CD4-positive, alpha-beta T cell treated with Interleukin-4 for 1 hour (primary cell): ENCODE results near the gene TC2N.
"Not testable (repeated sequence)": the region's sequence is repeated elsewhere in the genome, so short reads cannot be mapped to it uniquely, and the experiment has no call there.

Experiments
- DNase-seq, 2 donors: peaks; one replicate each; pipeline ENCODE4 v3.0.0-alpha.2; 2020 to 2022

The TC2N gene

DNA sequence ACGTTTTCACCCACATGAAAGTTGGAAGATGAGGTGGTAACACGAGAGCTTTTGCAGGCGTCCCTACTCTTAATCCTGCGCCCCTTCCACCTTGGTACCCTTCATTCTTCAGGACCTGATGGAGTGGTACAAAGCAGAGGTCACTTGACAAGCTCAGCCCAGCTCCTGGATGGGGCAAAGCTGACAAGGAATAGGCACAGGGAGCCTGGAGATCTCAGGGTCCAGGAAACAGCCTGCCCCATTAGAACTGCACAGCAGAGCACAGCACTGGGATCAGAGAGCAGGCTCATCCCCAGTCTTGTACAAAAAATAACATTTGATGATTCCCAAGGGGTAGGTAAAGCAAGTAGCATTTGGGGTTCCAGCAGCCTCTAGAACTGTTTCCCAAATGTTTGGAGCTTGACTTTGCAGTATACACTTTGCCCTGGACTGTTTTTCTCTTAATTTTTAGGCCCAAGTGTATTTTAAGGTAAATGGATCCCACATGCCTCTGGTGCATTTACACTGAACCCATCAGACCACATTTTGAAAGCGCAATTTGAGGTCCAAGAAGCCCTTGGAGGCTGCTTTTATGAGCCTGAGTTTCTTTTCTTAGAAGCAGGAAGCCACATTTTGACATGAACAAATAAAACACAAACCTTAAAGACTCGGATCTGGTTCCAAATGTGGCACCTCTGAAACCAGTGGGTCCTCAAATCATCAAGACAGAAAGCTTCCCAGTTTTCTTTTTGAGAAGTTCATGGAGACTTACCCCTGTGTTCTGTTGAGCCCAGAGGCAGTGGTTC is 633 bp downstream of the TC2N start:
- DNase-seq = peak in 1 of 2 donors; percentile 28

DNA sequence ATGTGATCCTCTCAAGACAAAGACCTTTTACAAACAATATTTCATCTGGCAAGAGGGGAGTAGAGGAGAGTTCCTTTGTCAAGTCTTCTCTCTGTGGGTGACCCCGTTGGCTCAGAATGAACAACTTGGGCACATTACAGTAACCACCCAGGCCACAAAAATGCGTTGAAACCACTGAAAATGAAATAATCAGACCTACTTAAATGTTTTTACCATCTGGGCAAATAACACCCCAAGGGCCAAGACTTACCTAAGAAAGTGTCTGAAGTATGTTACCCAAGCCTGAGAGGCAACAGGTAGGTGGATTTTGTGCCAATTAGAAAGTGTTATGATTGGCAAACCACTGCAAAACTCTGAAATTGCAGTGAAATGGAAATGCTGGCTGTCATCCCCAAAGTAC is 1.3 kb downstream of the TC2N start:
- DNase-seq = peak in 1 of 2 donors; percentile 29

DNA sequence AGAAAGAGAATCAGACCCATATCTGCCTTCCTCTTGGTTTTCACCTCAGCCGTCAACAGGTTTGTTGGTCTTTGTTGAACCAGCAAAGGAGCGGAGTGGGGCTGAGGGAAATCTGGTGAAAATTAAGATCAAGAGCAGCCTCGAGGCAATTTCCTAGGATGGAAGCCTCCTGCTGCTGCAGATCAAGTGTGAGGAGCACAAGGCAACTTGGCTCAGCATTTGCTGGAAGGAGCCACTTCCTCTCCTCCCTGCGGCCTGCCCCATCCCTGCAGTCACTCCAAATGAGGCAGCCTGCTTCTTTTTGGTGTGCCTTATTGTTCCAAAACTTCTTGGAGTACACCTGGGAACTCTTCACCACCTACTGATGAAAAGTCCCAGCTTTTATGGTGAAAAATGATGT is 4.9 kb downstream of the TC2N start:
- no peak for DNase-seq

DNA sequence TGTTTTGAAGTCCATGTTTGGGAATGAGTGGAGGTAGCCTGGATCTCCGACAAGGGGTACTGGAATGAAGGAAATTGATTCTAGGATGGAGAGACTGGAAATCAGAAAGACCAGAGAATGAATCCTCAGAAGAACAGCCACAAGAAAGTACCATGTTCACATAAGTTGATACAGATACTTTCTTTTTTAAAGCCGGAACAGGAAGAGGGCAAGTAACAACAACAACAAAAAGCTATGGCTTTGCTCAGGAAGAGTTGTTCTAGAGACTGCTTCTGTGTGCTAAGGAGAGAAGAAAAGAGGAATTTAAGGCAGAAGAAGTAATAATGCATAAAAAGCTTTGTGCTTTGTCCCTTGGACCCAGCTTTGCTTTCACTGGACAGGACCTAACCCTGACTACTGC is 6.2 kb downstream of the TC2N start:
- peak in 1 of 2 donors; percentile 42 for DNase-seq

DNA sequence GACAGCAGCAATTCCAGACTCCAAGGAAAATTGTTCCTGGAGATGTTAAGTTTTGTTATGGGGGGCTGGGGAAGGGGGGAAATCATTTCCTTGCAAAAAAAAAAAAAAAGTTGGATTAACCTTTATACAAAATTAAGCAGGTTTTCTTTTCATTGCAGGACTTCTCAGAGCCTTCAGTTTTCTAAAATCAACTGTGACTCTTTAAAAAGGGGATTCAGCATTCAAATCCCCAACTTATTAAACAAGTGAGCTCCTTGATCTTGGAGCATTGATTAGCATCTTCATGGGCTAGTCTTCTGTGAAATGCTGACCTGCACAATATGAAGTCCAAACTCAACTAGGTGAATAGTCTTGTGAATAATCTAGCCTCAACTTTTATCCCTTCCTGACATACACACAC is 7.1 kb downstream of the TC2N start:
- no peak for DNase-seq

DNA sequence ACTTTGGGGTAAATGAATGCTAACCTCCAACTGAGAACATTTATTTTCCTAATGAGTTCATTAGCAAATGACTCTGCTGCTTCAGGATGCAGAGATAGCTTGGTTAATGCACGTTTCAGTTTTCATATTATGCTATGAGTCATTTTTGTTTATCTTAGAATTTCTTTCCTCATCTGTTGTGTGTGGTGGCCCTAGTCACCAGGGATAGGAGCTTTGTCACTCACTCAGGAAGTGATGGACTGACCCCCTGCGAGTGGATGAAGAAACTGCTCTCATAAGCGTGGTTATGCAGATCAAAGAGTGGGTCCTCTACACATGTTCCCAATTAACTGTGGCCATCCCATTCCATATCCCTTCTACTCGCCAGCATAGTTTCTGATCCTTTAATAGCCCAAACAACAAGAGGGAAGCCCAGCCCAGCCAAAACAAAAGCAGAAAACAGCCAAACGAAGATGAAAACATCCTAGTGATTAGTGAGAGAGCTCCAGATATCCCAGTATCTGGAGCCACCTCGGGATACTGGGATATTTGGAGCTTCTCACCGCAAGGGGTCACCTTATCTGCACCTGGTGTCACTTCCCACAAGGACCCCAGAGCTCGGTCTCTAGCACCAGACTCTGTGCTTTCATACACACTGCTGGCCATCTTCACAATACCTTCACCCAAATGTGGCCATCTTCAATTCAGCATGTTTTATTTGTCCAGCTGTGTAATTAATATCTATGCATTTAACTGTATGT is 8.6 kb downstream of the TC2N start:
- no peak for DNase-seq

DNA sequence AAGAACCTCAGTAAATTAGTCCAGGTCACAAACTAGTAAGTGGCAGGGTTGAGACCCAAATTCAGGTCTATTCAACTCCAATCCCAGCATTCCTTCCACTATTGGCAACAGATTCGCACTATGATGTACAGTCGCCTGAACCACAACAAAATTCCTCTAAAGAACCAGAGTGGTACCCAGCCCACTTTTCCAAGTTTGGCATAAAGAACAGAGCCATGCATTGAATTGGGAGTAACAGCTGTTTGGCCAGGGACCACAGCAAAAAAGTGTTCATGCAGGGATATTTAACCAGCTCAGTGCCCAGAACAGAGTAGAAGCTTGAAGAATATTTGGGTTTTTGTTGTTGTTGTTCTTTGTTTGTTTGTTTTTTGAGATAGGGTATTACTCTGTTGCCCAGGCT is 9.7 kb downstream of the TC2N start:
- DNase-seq = no peak

DNA sequence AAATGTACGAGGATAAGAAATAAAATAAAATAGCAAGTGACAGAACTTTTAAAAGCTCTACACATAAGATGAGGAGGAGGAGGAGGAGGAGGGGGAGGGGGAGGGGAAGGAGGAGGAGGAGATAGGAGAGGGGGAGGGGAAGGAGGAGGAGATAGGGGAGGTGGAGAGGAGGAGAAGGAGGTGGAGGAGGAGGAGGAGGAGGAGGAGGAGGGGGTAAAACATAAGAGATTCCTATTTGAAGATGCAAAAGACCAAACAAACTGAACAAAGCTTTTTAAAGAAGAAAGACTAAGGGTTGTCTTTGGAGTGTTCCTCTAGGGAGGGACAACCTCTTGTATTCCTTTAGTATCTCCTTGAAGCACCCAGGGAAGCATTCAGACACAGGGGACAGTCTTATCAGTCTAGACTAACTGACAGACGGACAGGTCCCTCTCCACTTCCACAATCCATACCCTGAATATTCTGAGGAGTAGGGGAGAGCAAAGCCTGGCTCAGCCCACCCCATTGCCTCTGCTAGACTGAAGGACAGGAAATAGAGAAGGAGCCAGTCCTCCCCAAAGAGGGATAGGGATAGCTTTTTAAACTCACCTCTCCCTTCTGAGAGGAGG is 12.9 kb downstream of the TC2N start:
- no peak for DNase-seq

DNA sequence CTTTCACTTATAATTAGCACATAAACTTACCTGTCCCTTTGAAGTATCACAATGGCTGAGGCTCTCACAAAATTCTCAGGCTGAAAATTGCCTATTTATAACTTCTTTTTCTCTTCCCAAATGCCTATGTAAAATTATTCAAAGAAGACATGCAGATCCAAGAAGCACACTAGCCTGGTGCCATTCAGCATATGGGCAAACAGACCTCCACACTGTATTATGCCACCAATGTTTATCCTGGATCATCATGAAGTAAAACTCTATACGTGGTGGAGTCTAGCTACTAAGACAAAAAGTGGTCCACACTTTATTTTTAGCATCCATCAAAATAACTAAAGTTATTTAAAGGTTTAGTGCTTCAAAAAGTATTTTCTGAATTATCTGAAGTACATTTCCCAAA is 15.8 kb downstream of the TC2N start:
- DNase-seq = no peak

DNA sequence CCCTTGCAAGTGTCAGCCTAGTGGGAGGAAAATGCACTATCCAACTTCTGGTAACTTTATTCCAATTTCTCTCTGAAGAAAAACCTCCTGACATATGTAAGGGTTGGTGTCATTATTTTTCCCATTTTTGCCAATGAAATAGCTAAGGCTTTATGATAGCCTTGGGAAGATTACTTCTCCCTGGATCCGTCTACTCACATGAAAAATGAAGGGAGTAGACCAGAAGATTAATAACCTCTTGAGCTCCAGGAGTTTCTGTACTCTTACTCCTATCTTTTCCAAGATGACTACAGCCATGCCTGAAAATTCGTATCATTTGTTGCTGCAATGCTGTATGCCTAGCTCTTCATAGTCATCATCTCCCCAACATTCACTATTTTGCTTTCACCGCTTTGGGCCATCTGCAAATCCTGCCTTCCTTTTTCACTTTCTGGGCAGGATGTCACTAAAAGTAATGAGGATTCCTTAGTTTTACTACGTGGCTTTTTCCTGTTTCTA is 18.8 kb downstream of the TC2N start:
- DNase-seq = no peak

DNA sequence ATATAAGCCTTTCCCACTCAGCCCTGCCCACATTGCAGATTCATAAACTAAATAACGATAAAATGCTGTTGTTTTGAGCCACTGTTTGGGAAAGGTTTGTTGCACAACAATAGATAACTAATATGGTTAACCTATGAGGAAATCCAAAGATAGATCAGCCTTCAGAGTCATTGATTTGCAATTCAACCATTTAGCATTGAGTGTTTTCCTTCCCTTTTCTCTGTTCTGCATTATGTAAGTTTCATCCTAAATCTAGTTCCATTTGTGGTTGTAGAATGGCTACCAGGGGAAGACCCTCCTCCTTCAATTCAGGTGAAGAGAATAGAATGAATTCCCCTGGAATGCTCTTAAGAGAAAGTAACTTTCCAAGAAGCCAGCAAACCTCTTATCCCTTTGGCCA is 19.6 kb downstream of the TC2N start:
- DNase-seq = no peak

DNA sequence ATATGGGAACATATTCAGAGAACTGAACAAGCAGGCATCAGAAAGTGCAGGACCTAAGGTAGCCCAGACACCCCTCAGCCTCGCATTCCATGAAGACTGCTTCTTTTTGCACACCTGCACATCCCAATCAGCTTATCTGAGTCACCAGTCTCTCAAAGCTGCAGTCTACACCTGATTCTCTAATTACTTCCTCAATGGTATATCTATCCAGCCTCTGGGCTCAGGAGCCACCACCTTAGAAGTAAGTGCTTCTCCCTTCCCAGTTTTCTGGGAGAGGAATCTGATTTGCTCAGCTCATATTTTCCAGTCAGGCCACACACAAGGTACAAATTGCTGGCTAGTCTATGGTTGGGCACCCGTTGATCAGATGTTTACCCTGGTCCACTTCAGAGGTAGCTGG is 21.7 kb downstream of the TC2N start:
- no peak for DNase-seq

DNA sequence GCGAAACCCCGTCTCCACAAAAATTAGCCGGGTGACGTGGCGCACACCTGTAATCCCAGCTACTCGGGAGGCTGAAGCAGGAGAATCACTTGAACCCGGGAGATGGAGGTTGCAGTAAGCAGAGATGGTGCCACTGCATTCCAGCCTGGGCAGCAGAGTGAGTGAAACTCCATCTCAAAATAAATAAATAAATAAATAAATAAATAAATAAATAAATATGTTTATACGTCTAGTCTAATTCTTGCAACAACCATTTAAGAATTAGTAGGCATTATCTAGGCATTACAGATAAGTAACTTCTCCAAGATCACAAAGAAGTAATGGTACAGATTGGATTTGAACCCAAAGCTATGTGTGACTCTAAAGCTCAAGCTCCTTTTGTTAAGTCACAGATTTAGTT is 22.3 kb downstream of the TC2N start:
- not testable (repeated sequence) for DNase-seq

DNA sequence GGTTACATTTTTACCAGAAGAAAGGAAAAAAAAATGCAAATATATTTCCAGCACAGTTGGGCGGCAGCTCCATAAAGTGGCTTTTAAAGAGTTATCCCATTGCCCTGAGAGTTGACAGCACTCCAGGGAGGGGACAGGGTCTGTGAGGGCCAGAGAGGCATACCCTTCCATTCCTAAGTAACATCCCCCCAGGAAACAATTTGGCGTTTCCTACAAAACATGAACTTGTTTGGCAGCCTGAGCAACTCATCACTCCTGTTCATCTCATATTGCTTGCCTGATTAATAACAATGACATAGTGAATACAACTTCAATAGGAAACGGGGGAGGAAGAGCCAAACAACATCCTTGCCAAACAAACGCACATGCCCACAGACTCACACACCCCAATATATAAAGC is 23.3 kb downstream of the TC2N start:
- DNase-seq = no peak

DNA sequence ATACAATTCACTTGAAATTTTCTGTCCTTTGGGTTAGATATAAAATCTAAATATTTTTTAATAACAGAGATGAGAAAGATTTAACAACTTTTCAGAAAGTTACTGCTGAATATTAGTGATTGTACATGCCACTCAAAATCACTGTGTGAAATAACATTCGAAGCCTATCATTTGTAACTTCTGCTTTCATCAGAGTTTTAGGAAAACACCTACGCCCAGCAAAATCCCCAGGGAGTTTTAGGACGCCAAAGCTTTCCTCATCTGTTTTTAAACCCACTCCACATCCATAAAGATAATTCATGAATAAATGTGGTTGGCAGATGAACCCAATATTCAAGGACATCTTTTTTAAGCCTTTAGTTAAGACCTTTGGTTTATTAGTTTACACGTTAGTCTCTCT is 23.9 kb downstream of the TC2N start:
- no peak for DNase-seq

DNA sequence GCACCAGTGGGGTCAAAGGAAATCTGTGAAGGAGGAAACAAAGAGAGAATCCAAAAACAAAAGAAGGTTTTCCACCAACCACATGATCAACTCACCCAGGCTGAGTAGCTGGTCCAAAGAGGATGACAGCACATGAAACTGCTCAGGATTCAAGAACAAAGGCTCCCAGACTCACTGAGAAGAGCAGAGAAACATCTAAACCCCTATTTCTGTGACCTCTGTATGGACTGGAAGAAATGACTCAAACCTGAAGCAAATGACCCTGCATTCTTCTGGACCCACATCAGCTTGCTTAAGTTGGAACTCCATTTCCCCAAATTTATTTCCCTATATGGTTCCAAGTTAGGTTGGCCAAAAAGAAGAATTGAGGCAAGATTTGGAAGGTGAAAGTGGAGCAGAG is 26.3 kb downstream of the TC2N start:
- no peak for DNase-seq

DNA sequence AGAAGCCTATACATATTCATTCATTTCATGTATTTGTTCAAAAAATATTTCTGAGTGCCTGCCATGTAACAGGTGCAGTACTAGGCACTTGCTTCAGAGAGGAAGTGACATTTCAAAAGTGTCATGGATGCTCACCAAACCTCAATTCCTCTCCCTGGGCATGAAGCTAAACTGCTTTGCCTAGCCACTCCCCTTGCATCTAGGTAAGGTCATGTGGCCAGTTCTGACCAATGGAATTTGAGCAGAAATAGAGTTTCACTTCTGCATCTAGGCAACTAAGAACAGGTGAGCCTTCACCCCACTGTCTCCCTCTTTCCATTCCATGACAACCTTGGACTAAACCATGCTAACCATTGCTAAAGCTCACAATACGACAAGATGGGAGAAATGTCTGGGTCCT is 27.6 kb downstream of the TC2N start:
- peak in 1 of 2 donors; percentile 20 for DNase-seq

DNA sequence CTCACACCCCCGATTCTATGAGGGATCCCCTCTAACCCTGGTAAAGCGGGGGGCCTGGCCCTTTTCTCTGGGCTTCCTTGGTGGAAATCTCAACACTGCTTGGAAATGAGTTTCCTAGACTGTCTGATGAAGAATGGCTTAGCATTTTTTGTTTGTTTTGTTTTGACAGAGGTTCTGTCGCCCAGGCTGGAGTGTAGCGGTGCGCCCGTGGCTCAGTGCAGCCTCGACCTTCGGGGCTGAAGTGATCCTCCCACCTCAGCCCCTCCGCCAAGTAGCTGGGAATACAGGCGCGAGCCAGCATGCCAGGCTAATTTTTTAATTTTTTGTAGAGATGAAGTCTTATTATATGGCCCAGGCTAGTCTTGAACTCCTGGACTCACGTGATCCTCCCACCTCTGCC is 30.3 kb downstream of the TC2N start:
- DNase-seq = no peak

DNA sequence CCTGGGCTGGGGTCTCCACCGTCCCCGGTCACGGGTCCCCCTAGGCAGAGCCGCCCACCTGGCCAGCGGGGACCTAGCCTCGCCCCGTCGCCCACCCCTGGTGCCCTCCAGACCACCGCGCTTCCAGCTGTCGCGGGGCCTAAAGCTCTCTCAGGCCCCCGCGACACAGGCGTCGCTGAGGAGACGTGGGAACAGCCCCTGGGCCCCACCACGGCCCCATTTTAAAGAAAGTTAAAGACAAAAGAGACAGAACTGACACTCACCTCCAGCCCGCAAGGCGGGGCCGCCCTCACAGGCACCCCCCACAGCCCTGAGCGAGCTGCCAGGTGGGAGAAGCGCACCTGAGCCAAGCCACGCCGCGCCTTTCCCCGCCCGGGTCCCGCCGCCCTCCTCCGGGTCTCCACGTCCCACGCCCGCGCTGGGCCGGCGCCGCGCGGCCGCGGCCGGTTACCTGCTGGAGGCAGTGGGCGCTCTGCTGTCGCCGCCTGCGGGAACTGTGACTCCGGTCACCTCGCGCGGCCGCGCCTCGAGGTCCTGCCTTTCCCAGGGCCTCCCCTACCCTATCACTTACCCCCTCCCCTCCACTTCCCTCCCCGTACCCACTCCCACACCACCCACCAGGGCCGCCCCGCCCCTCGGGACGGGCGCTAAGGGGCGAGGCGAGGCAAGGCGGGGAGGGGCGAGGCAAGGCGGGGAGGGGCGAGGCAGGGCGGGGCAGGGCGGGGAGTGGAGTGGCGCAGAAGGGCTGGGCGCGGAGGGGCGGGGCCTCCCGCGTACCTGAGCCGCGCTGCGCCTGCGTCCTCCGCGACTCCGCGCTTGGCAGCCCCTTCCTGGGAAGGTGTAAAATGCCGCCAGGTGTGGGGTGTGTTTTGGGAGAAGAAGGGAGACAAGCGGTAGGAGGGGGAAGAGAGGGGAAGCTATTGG is 31.2 kb downstream of the TC2N start:
- DNase-seq = peak; percentile 80 to 84

DNA sequence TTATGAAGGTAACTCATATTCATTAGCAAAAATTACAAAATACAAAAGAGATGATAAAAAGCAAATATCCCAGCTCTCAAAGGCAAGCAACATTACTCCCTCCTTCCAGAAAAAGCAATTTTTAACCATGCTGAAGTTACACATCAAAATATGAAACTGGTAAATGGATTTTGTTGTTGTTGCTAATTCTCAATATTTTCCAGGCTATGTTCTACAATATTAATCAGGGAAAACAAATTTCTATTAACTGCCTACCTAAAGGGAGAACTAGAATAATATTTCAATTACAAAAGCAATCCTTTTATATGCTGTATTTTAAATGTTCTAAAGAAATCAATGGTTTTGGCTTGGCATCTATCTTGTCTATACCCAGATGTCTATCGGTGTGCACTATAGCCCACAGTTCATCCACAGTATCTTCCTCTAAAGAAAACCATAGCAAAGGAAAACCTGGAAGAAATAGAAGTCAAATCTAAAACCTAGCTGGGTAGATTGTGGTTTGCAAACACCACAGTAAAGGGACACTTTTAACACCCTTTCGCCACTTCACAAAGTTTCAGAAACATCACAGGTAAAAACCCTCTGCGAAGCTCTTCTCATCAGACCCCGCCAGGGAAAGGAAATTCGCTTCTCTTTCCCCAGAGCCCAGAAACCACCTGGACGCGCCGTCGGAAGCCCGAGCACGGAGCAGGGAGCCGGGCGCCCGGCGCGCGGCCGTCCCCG is 32.0 kb downstream of the TC2N start:
- peak in 1 of 2 donors; percentile 45 for DNase-seq

DNA sequence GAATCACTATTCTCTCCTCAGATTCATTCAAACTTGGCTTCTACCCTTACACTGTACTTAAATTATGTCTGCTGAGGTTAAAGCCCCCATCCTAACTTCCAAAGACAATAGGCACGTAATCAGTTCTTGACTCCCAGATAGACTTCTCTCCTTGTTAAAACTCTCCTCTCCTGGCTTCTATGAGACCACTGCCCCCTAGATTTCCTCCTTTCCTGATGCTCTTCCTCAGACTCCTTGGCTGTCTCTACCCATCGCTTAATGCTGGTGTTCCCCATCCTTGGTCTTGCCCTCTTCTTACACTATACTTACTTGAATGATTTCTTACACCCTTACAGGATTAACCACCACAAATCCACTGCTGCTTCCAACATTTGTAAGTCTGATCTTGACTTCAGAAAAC is 32.8 kb downstream of the TC2N start:
- no peak for DNase-seq

DNA sequence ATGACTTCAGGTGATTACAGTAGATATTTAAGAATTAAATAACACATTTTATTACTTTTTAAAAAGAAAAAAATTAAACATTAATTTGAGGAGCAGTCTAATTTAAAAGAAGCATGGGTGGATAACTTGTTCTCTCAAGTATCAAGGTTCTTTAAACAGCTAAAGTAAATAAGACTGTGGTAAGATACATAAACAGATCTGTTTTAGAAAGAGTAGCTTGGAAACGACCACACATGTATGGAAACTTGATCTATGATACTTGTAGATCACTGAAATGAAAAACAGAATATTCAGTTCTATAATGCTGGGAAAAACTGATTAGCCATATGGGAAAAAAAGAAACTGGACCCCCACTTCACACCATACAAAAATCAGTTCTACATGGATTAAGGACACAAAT is 36.0 kb downstream of the TC2N start:
- DNase-seq = no peak
